BLaER1 (cell line): ENCODE results near the gene SMYD3.

ENCODE experiments used
- H3K27ac ChIP-seq: shearing (Covaris generic); formaldehyde crosslinking; 2 replicates; pipeline ENCODE4 v1.8.1; 2022
- H3K27me3 ChIP-seq: shearing (Covaris generic); formaldehyde crosslinking; 2 replicates; pipeline ENCODE4 v1.8.1; 2022
- H3K36me3 ChIP-seq: shearing (Covaris generic); formaldehyde crosslinking; 2 replicates; pipeline ENCODE4 v1.8.1; 2022
- H3K4me1 ChIP-seq: shearing (Covaris generic); formaldehyde crosslinking; 2 replicates; pipeline ENCODE4 v1.8.1; 2022
- H3K4me2 ChIP-seq: shearing (Covaris generic); formaldehyde crosslinking; 2 replicates; pipeline ENCODE4 v1.8.1; 2022
- H3K4me3 ChIP-seq: shearing (Covaris generic); formaldehyde crosslinking; 2 replicates; pipeline ENCODE4 v1.8.1; 2022
- H3K9ac ChIP-seq: shearing (Covaris generic); formaldehyde crosslinking; 2 replicates; pipeline ENCODE4 v1.8.1; 2022
- H3K9me3 ChIP-seq: shearing (Covaris generic); formaldehyde crosslinking; 2 replicates; pipeline ENCODE4 v1.8.1; 2022
- H4K20me1 ChIP-seq: shearing (Covaris generic); formaldehyde crosslinking; 2 replicates; pipeline ENCODE4 v1.8.1; 2022
- Cebpa-rat ChIP-seq: shearing (Covaris generic); IDR thresholded peaks from 2 replicates; pipeline ENCODE4 v1.8.1; 2022

The SMYD3 gene

GRCh38 chr1:245880754-245881403, 626.2 kb downstream of the SMYD3 start:
- Histone ChIP-seq H3K36me3 (peaks cover 7% of the 10 kb centered on the region), H3K4me1 (peaks cover 16% of the 10 kb centered on the region), H3K4me2 (no peak overlapping the region), H3K9ac (no peak overlapping the region), H3K9me3 (peaks cover 6% of the 10 kb centered on the region; the same call in 1 of the 2 replicates), H3K4me3 (no peak overlapping the region), H3K27ac (no peak overlapping the region), H4K20me1 (no peaks in the 10 kb centered on the region), H3K27me3 (no peaks in the 10 kb centered on the region)
- no peak for TF ChIP-seq Cebpa-rat

GRCh38 chr1:245879091-245879490, 628.0 kb downstream of the SMYD3 start:
- no peak overlapping the region for H3K4me2 ChIP-seq
- peaks cover 16% of the 10 kb centered on the region for H3K4me1 ChIP-seq
- no peak overlapping the region for H3K27ac ChIP-seq
- H3K9ac ChIP-seq: no peak overlapping the region
- H3K4me3 ChIP-seq: no peak overlapping the region
- H3K9me3 ChIP-seq: peaks cover under 1% of the 10 kb centered on the region; the same call in 1 of the 2 replicates
- no peak for TF ChIP-seq Cebpa-rat
- no peaks in the 10 kb centered on the region for H4K20me1 ChIP-seq
- no peaks in the 10 kb centered on the region for H3K27me3 ChIP-seq
- peaks cover 9% of the 10 kb centered on the region for H3K36me3 ChIP-seq

- Histone ChIP-seq H3K27ac (no peak overlapping the region), H3K36me3 (peaks cover 7% of the 10 kb centered on the region), H3K27me3 (no peaks in the 10 kb centered on the region), H3K4me3 (no peak overlapping the region), H3K9ac (no peak overlapping the region), H3K4me1 (peaks cover 16% of the 10 kb centered on the region), H3K9me3 (no peaks in the 10 kb centered on the region), H4K20me1 (no peaks in the 10 kb centered on the region), H3K4me2 (peak overlapping the region; percentile 28)
- no peak for TF ChIP-seq Cebpa-rat
Observed at GRCh38 chr1:245878585-245878984, 628.5 kb downstream of the SMYD3 start.

- Histone ChIP-seq H4K20me1 (no peaks in the 10 kb centered on the region), H3K4me1 (peaks cover 16% of the 10 kb centered on the region), H3K9me3 (no peaks in the 10 kb centered on the region), H3K27ac (no peak overlapping the region), H3K4me3 (no peak overlapping the region), H3K36me3 (peaks cover 7% of the 10 kb centered on the region), H3K27me3 (no peaks in the 10 kb centered on the region), H3K9ac (no peak overlapping the region), H3K4me2 (peak overlapping the region; percentile 28)
- no peak for TF ChIP-seq Cebpa-rat
Observed at GRCh38 chr1:245877976-245878375, 629.1 kb downstream of the SMYD3 start.

GRCh38 chr1:245876586-245876985, 630.5 kb downstream of the SMYD3 start:
- no peaks in the 10 kb centered on the region for H4K20me1 ChIP-seq
- H3K9ac ChIP-seq: no peak overlapping the region
- H3K27me3 ChIP-seq: no peaks in the 10 kb centered on the region

GRCh38 chr1:245875581-245876261, 631.4 kb downstream of the SMYD3 start:
- Histone ChIP-seq H3K4me2 (no peak overlapping the region), H3K9ac (no peak overlapping the region)

More at GRCh38 chr1:245876586-245876985, 630.5 kb downstream of the SMYD3 start:
- H3K36me3 ChIP-seq: peaks cover 14% of the 10 kb centered on the region
- no peak for TF ChIP-seq Cebpa-rat
- no peak overlapping the region for H3K27ac ChIP-seq
- H3K4me2 ChIP-seq: no peak overlapping the region
- no peaks in the 10 kb centered on the region for H3K9me3 ChIP-seq
- no peak overlapping the region for H3K4me3 ChIP-seq
- H3K4me1 ChIP-seq: peaks cover 16% of the 10 kb centered on the region

GRCh38 chr1:245874942-245875580, 632.0 kb downstream of the SMYD3 start:
- no peak overlapping the region for H3K27ac ChIP-seq
- H3K9me3 ChIP-seq: no peaks in the 10 kb centered on the region
- H3K4me2 ChIP-seq: no peak overlapping the region
- H3K36me3 ChIP-seq: peaks cover 14% of the 10 kb centered on the region
- TF ChIP-seq Cebpa-rat: no peak
- H3K4me1 ChIP-seq: peaks cover 16% of the 10 kb centered on the region
- no peak overlapping the region for H3K9ac ChIP-seq
- no peaks in the 10 kb centered on the region for H4K20me1 ChIP-seq
- no peak overlapping the region for H3K4me3 ChIP-seq
- H3K27me3 ChIP-seq: no peaks in the 10 kb centered on the region

More at GRCh38 chr1:245875581-245876261, 631.4 kb downstream of the SMYD3 start:
- Histone ChIP-seq H3K36me3 (peaks cover 14% of the 10 kb centered on the region), H3K9me3 (no peaks in the 10 kb centered on the region), H3K4me3 (no peak overlapping the region), H3K4me1 (peaks cover 16% of the 10 kb centered on the region), H3K27me3 (no peaks in the 10 kb centered on the region), H4K20me1 (no peaks in the 10 kb centered on the region), H3K27ac (no peak overlapping the region)
- TF ChIP-seq Cebpa-rat: no peak

GRCh38 chr1:245873883-245874671, 633.0 kb downstream of the SMYD3 start:
- Histone ChIP-seq H3K4me1 (peaks cover 16% of the 10 kb centered on the region), H3K36me3 (peaks cover 14% of the 10 kb centered on the region), H3K27me3 (no peaks in the 10 kb centered on the region), H3K9ac (no peak overlapping the region), H3K9me3 (no peaks in the 10 kb centered on the region), H3K4me2 (no peak overlapping the region), H3K4me3 (no peak overlapping the region), H4K20me1 (no peaks in the 10 kb centered on the region), H3K27ac (no peak overlapping the region)
- TF ChIP-seq Cebpa-rat: no peak

GRCh38 chr1:245873068-245873467, 634.0 kb downstream of the SMYD3 start:
- Histone ChIP-seq H3K27me3 (no peaks in the 10 kb centered on the region), H3K9ac (no peak overlapping the region), H3K27ac (no peak overlapping the region), H4K20me1 (no peaks in the 10 kb centered on the region), H3K36me3 (peaks cover 14% of the 10 kb centered on the region), H3K4me2 (no peak overlapping the region), H3K4me3 (no peak overlapping the region), H3K9me3 (no peaks in the 10 kb centered on the region), H3K4me1 (peaks cover 10% of the 10 kb centered on the region; the same call in 1 of the 2 replicates)
- no peak for TF ChIP-seq Cebpa-rat
